ENCODE measurements around the gene COL18A1. TPM values are rescaled to one million over a fixed set of nuclear protein-coding genes. Genes with fewer than 3 reads are reported as not detected.

COL18A1 gene
- polyA plus RNA-seq, 1 donor (not counting 4 experiments of a cell fraction or from before 2014, with no cell fraction given): 13.0 TPM

GRCh38 chr21:45486443-45487160 lies 81.6 kb downstream of the COL18A1 start:
- H3K36me3 ChIP-seq (ENCODE audit: control insufficient read depth in 2 of 2, extremely low read depth in 1 of 2, insufficient read depth in 2 of 2, low read length in 2 of 2): peaks cover 6 to 10% of the 10 kb centered on the region in 2 experiments
- H3K9me1 ChIP-seq (ENCODE audit: control insufficient read depth, extremely low read depth, insufficient read depth, low read length): no peaks in the 10 kb centered on the region
- no peak overlapping the region for H3K4me3 ChIP-seq (ENCODE audit: control insufficient read depth in 2 of 3, extremely low read depth in 1 of 3, insufficient read depth in 2 of 3, low read depth in 1 of 3, low read length in 3 of 3)
- no peaks in the 10 kb centered on the region for H3K4me1 ChIP-seq (ENCODE audit: control insufficient read depth, extremely low read depth, insufficient read depth, low read length)
- H2AFZ ChIP-seq (ENCODE audit: control insufficient read depth, low read length): no peak overlapping the region
- H3K4me2 ChIP-seq (ENCODE audit: control insufficient read depth, extremely low read depth, insufficient read depth, low read depth, low read length): no peak overlapping the region
- DNase-seq (ENCODE audit: low read depth, low spot score) (no peak), FAIRE-seq (no peak)
- dilution Hi-C loops (cut with MboI; ENCODE audit: extremely low pct_ligation_motif_present, low sequenced_read_pairs): no loop called here
- H3K27ac ChIP-seq (ENCODE audit: control insufficient read depth, insufficient read depth, low read length): no peak overlapping the region
- H4K20me1 ChIP-seq (ENCODE audit: control insufficient read depth, extremely low read depth, insufficient read depth, low read length): no peaks in the 10 kb centered on the region
- no peak for TF ChIP-seq CTCF (optimal IDR thresholded peaks at IDR 0.05 in 1 of 3, IDR thresholded peaks at IDR 0.05 in 1 of 3, conservative IDR thresholded peaks at IDR 0.05 in 1 of 3; ENCODE audit: extremely low read depth in 1 of 3, insufficient read depth in 2 of 3, low read length in 3 of 3)
- no peak for TF ChIP-seq EZH2 (IDR thresholded peaks at IDR 0.05; ENCODE audit: low read length)
- H3K9me3 ChIP-seq (ENCODE audit: control insufficient read depth, low read depth, low read length): no peaks in the 10 kb centered on the region
- H3K27me3 ChIP-seq (ENCODE audit: control insufficient read depth, extremely low read depth, insufficient read depth, low read length): no peaks in the 10 kb centered on the region
- H3K9ac ChIP-seq (ENCODE audit: control insufficient read depth, extremely low read depth, insufficient read depth, low read length): no peak overlapping the region
- H3K79me2 ChIP-seq (ENCODE audit: control insufficient read depth, insufficient read depth, low read length): no peaks in the 10 kb centered on the region

GRCh38 chr21:45487161-45487806 lies 82.3 kb downstream of the COL18A1 start:
- H2AFZ ChIP-seq (ENCODE audit: control insufficient read depth, low read length): no peak overlapping the region
- no peaks in the 10 kb centered on the region for H3K27me3 ChIP-seq (ENCODE audit: control insufficient read depth, extremely low read depth, insufficient read depth, low read length)
- dilution Hi-C loops (cut with MboI; ENCODE audit: extremely low pct_ligation_motif_present, low sequenced_read_pairs): no loop called here
- H3K36me3 ChIP-seq (ENCODE audit: control insufficient read depth in 2 of 2, extremely low read depth in 1 of 2, insufficient read depth in 2 of 2, low read length in 2 of 2): peaks cover 6% of the 10 kb centered on the region in 2 experiments
- H3K9me1 ChIP-seq (ENCODE audit: control insufficient read depth, extremely low read depth, insufficient read depth, low read length): no peaks in the 10 kb centered on the region
- TF ChIP-seq CTCF (optimal IDR thresholded peaks at IDR 0.05 in 1 of 3, IDR thresholded peaks at IDR 0.05 in 1 of 3, conservative IDR thresholded peaks at IDR 0.05 in 1 of 3; ENCODE audit: extremely low read depth in 1 of 3, insufficient read depth in 2 of 3, low read length in 3 of 3) (no peak), EZH2 (IDR thresholded peaks at IDR 0.05; ENCODE audit: low read length) (no peak)
- H3K79me2 ChIP-seq (ENCODE audit: control insufficient read depth, insufficient read depth, low read length): no peaks in the 10 kb centered on the region
- DNase-seq (ENCODE audit: low read depth, low spot score): no peak
- H3K4me1 ChIP-seq (ENCODE audit: control insufficient read depth, extremely low read depth, insufficient read depth, low read length): no peaks in the 10 kb centered on the region
- H4K20me1 ChIP-seq (ENCODE audit: control insufficient read depth, extremely low read depth, insufficient read depth, low read length): no peaks in the 10 kb centered on the region
- H3K4me2 ChIP-seq (ENCODE audit: control insufficient read depth, extremely low read depth, insufficient read depth, low read depth, low read length): no peak overlapping the region
- FAIRE-seq: no peak
- H3K9me3 ChIP-seq (ENCODE audit: control insufficient read depth, low read depth, low read length): no peaks in the 10 kb centered on the region
- H3K4me3 ChIP-seq (ENCODE audit: control insufficient read depth in 2 of 3, extremely low read depth in 1 of 3, insufficient read depth in 2 of 3, low read depth in 1 of 3, low read length in 3 of 3): no peak overlapping the region
- no peak overlapping the region for H3K9ac ChIP-seq (ENCODE audit: control insufficient read depth, extremely low read depth, insufficient read depth, low read length)
- H3K27ac ChIP-seq (ENCODE audit: control insufficient read depth, insufficient read depth, low read length): no peak overlapping the region

Data from keratinocyte (primary cell).